ENCODE results near the gene GDPD5. TPM values are rescaled to one million over a fixed set of nuclear protein-coding genes. Genes with fewer than 3 reads are reported as not detected.
A peak's percentile ranks its signal among the peaks of the same experiment; 100 is the strongest.

Gene GDPD5
- total and polyA plus RNA-seq, 2 donors (not counting 3 experiments of a cell fraction or from before 2014, with no cell fraction given), result 60.2 to 79.2 TPM

DNA sequence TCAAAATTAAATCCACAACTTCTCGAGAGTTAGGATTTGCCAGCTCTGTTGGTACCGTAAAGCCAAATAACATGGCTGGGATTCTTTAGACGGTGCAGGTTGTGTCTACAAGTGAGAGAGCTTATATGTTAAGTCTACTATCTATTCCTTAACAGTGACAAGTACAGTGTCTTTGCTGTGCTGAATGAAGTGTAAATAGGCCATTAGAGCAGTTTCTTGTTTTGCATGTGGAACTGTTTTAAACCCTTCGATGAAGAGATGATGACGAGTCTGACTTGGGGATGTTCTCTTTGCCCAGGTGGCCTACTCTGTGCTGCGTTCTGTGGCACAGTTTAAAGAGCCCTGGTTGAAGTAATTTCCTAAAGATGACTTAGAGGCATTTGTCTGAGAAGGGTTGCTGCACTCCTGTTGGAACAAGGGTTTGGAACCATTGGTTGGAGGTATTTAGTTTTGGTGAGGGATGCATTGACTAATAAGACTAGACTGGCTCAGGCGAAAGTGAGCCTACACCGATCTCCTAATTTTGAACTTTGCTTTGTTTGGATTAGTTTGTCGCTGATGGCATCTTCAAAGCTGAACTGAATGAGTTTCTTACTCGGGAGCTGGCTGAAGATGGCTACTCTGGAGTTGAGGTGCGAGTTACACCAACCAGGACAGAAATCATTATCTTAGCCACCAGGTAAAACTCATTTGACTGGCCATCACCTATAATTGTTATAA, 125.4 kb downstream of the GDPD5 start:
- Histone ChIP-seq H3K9me3 (replicated peaks; ENCODE audit: control insufficient read depth, insufficient read depth, low read length) (no peaks in the 10 kb centered on the region), H3K36me3 (ENCODE audit: control insufficient read depth in 2 of 2, extremely low read depth in 1 of 2, insufficient read depth in 2 of 2, low read length in 2 of 2) (peaks cover 31 to 35% of the 10 kb centered on the region in 2 experiments), H3K27ac (ENCODE audit: insufficient read depth, low read depth, low read length) (peak overlapping the region; percentile 80), H3K79me2 (ENCODE audit: control insufficient read depth, insufficient read depth, low read length) (peaks cover 57% of the 10 kb centered on the region), H2AFZ (ENCODE audit: low read depth, low read length) (no peak overlapping the region), H3K4me2 (ENCODE audit: insufficient read depth, low read length) (peak overlapping the region; percentile 77), H3K9ac (replicated peaks; ENCODE audit: extremely low read depth, insufficient read depth, low read length) (peak overlapping the region; percentile 96), H3K4me1 (ENCODE audit: control insufficient read depth, extremely low read depth, insufficient read depth, low read length) (peaks cover 45% of the 10 kb centered on the region), H3K4me3 (replicated peaks in 1 of 3; ENCODE audit: insufficient read depth in 1 of 3, low read depth in 1 of 3, low read length in 3 of 3) (peak overlapping the region; percentile 77 to 86 (median 80)), H3K27me3 (ENCODE audit: control insufficient read depth in 2 of 2, insufficient read depth in 2 of 2, low read length in 2 of 2) (no peaks in the 10 kb centered on the region), H4K20me1 (replicated peaks; ENCODE audit: control insufficient read depth, extremely low read depth, insufficient read depth, low read length) (peaks cover 9% of the 10 kb centered on the region), H3K9me1 (replicated peaks; ENCODE audit: control insufficient read depth, extremely low read depth, insufficient read depth, low read length) (no peaks in the 10 kb centered on the region)
- DNase-seq (ENCODE audit: low read depth, low spot score) (peak; percentile 54), FAIRE-seq (peak; percentile 67)
- TSS peak; percentile 90 for BruUV-seq (replicated peaks)
- TF ChIP-seq FOS (IDR thresholded peaks at IDR 0.05; ENCODE audit: borderline replicate concordance, insufficient read depth, low read length), result no peak
- TF ChIP-seq POLR2AphosphoS5 (IDR thresholded peaks at IDR 0.05; ENCODE audit: insufficient read depth, low read depth, low read length), result no peak
- no peak for TF ChIP-seq EZH2 (IDR thresholded peaks at IDR 0.05; ENCODE audit: borderline replicate concordance, low read depth, low read length, severe bottlenecking)
- TF ChIP-seq, protein P1, sequence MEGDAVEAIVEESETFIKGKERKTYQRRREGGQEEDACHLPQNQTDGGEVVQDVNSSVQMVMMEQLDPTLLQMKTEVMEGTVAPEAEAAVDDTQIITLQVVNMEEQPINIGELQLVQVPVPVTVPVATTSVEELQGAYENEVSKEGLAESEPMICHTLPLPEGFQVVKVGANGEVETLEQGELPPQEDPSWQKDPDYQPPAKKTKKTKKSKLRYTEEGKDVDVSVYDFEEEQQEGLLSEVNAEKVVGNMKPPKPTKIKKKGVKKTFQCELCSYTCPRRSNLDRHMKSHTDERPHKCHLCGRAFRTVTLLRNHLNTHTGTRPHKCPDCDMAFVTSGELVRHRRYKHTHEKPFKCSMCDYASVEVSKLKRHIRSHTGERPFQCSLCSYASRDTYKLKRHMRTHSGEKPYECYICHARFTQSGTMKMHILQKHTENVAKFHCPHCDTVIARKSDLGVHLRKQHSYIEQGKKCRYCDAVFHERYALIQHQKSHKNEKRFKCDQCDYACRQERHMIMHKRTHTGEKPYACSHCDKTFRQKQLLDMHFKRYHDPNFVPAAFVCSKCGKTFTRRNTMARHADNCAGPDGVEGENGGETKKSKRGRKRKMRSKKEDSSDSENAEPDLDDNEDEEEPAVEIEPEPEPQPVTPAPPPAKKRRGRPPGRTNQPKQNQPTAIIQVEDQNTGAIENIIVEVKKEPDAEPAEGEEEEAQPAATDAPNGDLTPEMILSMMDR (IDR thresholded peaks at IDR 0.05; ENCODE audit: extremely low read depth in 1 of 2, insufficient read depth in 1 of 2, low read depth in 1 of 2, low read length in 2 of 2), result no peak
- no peak for TF ChIP-seq MYC (IDR thresholded peaks at IDR 0.05; ENCODE audit: low read depth, low read length)
- TF ChIP-seq, protein P2, sequence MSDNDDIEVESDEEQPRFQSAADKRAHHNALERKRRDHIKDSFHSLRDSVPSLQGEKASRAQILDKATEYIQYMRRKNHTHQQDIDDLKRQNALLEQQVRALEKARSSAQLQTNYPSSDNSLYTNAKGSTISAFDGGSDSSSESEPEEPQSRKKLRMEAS (IDR thresholded peaks at IDR 0.05; ENCODE audit: insufficient read depth, insufficient read length), result no peak
- POLR2A ChIA-PET, result interaction anchor here (1.2 kb wide), 1 partner anchor 68 kb away, joined by 3 read pairs; no protein-coding TSS in a partner anchor
- CTCF ChIA-PET, result interaction anchor here (0.7 to 4.9 kb wide), 6 partner anchors 11 to 125 kb away, joined by 3 to 26 read pairs (median 4); partner anchors contain the start of gene GDPD5
- intact Hi-C loops (cut with micrococcal nuclease) (no loop called here), dilution Hi-C loops (cut with MboI; ENCODE audit: extremely low pct_ligation_motif_present, low sequenced_read_pairs) (no loop called here)

Measured in endothelial cell of umbilical vein (primary cell).